ENCODE results near the gene TTC28.
A peak's percentile ranks its signal among the peaks of the same experiment; 100 is the strongest.

Gene TTC28

DNA sequence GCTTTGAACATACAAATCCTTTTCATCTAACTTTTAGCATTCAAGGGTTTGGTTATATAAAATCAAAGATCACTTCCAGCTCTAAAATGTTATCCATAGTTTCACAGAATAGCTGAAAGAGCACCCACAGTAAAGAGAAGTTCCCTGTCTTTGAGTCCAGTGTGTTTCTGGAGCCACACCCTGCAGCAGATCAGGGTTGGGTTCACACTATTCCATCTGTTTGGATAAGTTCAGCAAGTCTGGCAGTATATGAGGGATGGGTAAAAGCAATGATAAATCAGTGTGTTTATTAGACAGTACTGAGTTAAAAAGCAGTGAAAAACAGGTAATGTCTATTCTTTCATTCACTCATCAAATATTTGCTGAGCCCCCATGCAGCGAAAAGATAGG lies 624.8 kb downstream of the TTC28 start:
- TF ChIP-seq CREB1 (IDR thresholded peaks at IDR 0.05; ENCODE audit: low read depth) (no peak), RAD21 (IDR thresholded peaks at IDR 0.05; ENCODE audit: low read depth) (no peak), ZBTB7A (IDR thresholded peaks at IDR 0.05; ENCODE audit: low read depth) (no peak), YY1 (IDR thresholded peaks at IDR 0.05; ENCODE audit: low read depth) (no peak), CEBPB (IDR thresholded peaks at IDR 0.05) (no peak), TCF12 (IDR thresholded peaks at IDR 0.05; ENCODE audit: low read depth) (no peak)

DNA sequence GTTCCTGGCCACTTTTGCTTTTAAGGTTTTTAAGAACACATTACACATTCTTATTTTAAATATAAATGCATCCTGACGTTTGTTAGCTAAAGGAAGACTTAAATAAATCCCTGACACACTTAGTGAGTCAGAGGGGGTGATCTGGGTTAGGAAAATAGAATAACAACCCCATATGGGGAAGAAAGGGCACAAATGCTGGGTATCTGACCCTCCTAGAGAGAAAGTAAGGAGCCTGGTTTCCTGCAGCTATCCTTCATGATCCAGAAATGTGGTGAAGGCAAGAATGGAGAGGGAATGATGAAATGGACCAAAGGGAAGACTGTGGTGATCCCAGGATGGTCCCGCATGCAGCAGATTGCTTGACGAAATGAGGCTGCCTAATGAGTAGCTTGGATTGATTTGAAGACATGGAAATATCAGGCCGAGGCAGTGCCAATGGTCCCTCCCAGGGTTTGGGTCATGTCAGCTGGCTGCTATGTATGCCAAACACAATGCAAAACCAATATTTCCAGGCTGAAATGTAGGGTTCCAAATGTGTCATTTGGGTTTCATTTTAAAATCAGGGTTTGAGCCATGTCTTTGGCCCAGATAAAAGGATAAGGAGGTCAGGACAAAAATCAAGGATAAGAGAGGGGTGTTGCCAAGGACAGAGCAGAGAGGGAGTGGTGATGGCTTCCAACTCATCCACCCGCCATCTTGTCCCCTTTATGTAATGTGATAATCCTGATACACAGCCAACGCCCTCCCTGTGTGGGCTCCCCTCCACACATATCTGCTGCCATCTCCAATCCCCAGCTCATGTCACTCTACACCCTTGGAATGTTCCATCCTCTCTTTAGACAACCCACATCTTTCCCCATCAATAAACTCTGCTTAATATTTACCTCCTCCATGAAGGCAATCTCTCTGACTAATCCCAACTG lies 625.5 kb downstream of the TTC28 start:
- TF ChIP-seq, protein P1, sequence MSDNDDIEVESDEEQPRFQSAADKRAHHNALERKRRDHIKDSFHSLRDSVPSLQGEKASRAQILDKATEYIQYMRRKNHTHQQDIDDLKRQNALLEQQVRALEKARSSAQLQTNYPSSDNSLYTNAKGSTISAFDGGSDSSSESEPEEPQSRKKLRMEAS (IDR thresholded peaks at IDR 0.05) = no peak
- TF ChIP-seq NFIC (IDR thresholded peaks at IDR 0.05) (no peak), YY1 (IDR thresholded peaks at IDR 0.05; ENCODE audit: low read depth) (no peak), TAF1 (IDR thresholded peaks at IDR 0.05; ENCODE audit: low read depth) (no peak), FOXM1 (IDR thresholded peaks at IDR 0.05; ENCODE audit: borderline replicate concordance, low read depth) (no peak), EP300 (IDR thresholded peaks at IDR 0.05; ENCODE audit: borderline replicate concordance) (no peak), CEBPB (IDR thresholded peaks at IDR 0.05) (no peak), TEAD4 (IDR thresholded peaks at IDR 0.05) (no peak), ZBTB7A (IDR thresholded peaks at IDR 0.05; ENCODE audit: low read depth) (no peak), CREB1 (IDR thresholded peaks at IDR 0.05; ENCODE audit: low read depth) (no peak)
- TF ChIP-seq, protein P2, sequence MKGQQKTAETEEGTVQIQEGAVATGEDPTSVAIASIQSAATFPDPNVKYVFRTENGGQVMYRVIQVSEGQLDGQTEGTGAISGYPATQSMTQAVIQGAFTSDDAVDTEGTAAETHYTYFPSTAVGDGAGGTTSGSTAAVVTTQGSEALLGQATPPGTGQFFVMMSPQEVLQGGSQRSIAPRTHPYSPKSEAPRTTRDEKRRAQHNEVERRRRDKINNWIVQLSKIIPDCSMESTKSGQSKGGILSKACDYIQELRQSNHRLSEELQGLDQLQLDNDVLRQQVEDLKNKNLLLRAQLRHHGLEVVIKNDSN (IDR thresholded peaks at IDR 0.05) = no peak
- TF ChIP-seq, protein P3, sequence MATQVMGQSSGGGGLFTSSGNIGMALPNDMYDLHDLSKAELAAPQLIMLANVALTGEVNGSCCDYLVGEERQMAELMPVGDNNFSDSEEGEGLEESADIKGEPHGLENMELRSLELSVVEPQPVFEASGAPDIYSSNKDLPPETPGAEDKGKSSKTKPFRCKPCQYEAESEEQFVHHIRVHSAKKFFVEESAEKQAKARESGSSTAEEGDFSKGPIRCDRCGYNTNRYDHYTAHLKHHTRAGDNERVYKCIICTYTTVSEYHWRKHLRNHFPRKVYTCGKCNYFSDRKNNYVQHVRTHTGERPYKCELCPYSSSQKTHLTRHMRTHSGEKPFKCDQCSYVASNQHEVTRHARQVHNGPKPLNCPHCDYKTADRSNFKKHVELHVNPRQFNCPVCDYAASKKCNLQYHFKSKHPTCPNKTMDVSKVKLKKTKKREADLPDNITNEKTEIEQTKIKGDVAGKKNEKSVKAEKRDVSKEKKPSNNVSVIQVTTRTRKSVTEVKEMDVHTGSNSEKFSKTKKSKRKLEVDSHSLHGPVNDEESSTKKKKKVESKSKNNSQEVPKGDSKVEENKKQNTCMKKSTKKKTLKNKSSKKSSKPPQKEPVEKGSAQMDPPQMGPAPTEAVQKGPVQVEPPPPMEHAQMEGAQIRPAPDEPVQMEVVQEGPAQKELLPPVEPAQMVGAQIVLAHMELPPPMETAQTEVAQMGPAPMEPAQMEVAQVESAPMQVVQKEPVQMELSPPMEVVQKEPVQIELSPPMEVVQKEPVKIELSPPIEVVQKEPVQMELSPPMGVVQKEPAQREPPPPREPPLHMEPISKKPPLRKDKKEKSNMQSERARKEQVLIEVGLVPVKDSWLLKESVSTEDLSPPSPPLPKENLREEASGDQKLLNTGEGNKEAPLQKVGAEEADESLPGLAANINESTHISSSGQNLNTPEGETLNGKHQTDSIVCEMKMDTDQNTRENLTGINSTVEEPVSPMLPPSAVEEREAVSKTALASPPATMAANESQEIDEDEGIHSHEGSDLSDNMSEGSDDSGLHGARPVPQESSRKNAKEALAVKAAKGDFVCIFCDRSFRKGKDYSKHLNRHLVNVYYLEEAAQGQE (IDR thresholded peaks at IDR 0.05; ENCODE audit: low read depth) = no peak

DNA sequence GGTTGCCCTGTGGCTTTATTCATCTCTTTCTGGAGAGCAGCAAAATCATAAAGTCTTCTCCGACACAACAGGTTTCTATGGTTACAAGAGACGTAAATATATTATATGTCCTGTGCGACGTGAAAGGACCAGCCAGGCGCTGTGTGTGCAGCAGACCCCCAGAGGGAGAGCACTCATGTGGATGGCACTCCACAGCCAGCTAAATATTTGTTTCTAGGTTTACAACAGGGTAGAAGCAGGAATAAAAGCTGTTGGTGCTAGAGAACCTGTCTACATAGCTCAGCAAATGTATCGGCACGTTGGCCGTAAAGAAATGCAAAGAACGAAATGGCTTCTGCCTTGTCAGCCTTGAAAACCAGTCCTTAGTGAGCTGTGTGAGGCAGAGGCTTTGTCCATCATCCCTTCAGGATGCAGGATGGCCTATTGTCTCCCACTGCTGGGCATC lies 626.8 kb downstream of the TTC28 start:
- TF ChIP-seq, protein P2 (IDR thresholded peaks at IDR 0.05) = no peak
- TF ChIP-seq CREB1 (IDR thresholded peaks at IDR 0.05; ENCODE audit: low read depth) (no peak), ZBTB7A (IDR thresholded peaks at IDR 0.05; ENCODE audit: low read depth) (no peak), TAF1 (IDR thresholded peaks at IDR 0.05; ENCODE audit: low read depth) (no peak), YY1 (IDR thresholded peaks at IDR 0.05; ENCODE audit: low read depth) (no peak), TEAD4 (IDR thresholded peaks at IDR 0.05) (no peak), EP300 (IDR thresholded peaks at IDR 0.05; ENCODE audit: borderline replicate concordance) (no peak)
- TF ChIP-seq, protein P1 (IDR thresholded peaks at IDR 0.05) = no peak
- TF ChIP-seq, protein P3 (IDR thresholded peaks at IDR 0.05; ENCODE audit: low read depth) = no peak

DNA sequence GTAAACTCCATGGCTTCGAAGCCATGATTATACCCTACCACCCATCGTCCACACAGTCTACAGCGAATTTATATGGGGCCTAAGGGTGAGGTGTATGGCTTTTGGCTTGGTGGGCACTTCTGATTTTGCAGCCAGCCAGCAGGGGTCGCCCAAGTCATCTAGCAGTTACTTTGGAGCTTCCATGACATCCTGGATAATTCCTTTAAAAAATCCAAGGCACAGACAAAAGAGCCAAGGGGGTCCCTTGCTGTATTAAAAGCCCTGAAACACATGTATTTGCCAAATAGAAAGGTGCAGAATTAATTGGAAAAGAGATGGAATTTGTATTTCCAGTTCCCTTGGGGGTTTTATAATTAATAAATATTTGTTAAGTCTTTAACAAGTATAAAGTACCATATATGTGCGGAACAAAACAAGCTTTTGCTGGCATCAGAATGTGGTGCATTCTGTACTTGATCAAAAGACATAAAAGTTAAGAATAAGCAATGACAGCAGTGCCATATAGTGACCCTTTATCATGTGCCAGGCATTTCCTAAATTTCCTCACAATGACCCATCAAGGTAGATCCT lies 627.8 kb downstream of the TTC28 start:
- TF ChIP-seq FOXM1 (IDR thresholded peaks at IDR 0.05; ENCODE audit: borderline replicate concordance, low read depth) (no peak), RAD21 (IDR thresholded peaks at IDR 0.05; ENCODE audit: low read depth) (peak; percentile 86), EP300 (IDR thresholded peaks at IDR 0.05; ENCODE audit: borderline replicate concordance) (no peak)
- TF ChIP-seq, protein P2 (IDR thresholded peaks at IDR 0.05) = no peak

DNA sequence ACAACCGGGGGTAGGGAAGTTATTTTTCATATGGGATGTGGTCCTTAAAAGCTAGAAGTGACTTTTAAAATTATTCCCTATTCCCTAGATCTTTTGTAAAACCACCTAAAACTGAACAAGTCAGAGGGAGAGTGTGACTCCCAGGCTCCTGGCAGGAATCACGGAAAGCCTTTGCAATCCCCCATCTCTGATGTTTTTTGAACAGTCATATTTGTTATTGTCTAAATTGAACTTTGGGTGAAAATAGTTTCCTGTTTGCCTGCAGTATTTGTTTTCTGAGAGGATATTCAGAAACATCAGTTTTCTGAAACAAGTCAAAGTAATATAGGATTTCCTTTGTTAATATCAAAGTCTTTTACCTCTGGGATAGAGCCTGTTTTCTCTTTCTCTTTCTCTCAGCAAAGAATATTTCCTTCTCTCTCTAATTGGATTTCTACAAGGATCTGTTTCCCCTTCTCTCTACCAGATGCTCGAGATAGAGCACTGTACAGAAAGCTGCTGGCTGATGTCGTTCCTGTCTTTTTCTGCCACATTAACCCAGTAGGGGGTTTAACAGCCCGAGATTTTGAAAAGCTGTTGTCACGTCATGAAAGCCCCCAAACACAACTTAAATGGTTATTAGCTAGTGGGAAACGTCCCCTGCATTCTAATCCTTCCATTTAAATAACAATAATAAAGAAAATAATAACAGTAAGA lies 628.4 kb downstream of the TTC28 start:
- TF ChIP-seq FOXM1 (IDR thresholded peaks at IDR 0.05; ENCODE audit: borderline replicate concordance, low read depth) = no peak
- TF ChIP-seq NFIC (IDR thresholded peaks at IDR 0.05) = no peak
- TF ChIP-seq, protein P3 (IDR thresholded peaks at IDR 0.05; ENCODE audit: low read depth) = no peak
- no peak for TF ChIP-seq CEBPB (IDR thresholded peaks at IDR 0.05)
- no peak for TF ChIP-seq TEAD4 (IDR thresholded peaks at IDR 0.05)
- TF ChIP-seq CREB1 (IDR thresholded peaks at IDR 0.05; ENCODE audit: low read depth) = no peak
- TF ChIP-seq, protein P1 (IDR thresholded peaks at IDR 0.05) = no peak
- TF ChIP-seq TCF12 (IDR thresholded peaks at IDR 0.05; ENCODE audit: low read depth) = no peak
- TF ChIP-seq ZBTB7A (IDR thresholded peaks at IDR 0.05; ENCODE audit: low read depth) = no peak
- no peak for TF ChIP-seq YY1 (IDR thresholded peaks at IDR 0.05; ENCODE audit: low read depth)
- TF ChIP-seq EGR1 (IDR thresholded peaks at IDR 0.05) = no peak
- TF ChIP-seq, protein P2 (IDR thresholded peaks at IDR 0.05) = no peak
- TF ChIP-seq TAF1 (IDR thresholded peaks at IDR 0.05; ENCODE audit: low read depth) = no peak
- no peak for TF ChIP-seq EP300 (IDR thresholded peaks at IDR 0.05; ENCODE audit: borderline replicate concordance)
- TF ChIP-seq RAD21 (IDR thresholded peaks at IDR 0.05; ENCODE audit: low read depth) = no peak
